Heart left ventricle (tissue), 13 donors: ENCODE results near the gene MTM1.

Source experiments
- CTCF ChIP-seq, 12 donors: fragments of 200-600 bp; sonication (generic) in 4 of 12; IDR thresholded peaks; one replicate each; pipeline versions ENCODE4 v1.5.0 to v1.8.0; 2018 to 2022; ENCODE audit warnings: antibody characterized with exemption in 12 of 12, mild to moderate bottlenecking in 5 of 12
- POLR2A ChIP-seq, 2 donors: fragments of 450-650 bp; IDR thresholded peaks; one replicate each; pipeline ENCODE4 v1.6.1; 2017; ENCODE audit warnings: antibody characterized with exemption in 2 of 2, mild to moderate bottlenecking in 2 of 2, moderate library complexity in 2 of 2
- donor health status: ischemic (EF 13 %, LVEDD 7.1; RV severe dilation, severe dysfunction).
- donor health status: DM: no; HTN: yes; CAD: no.
- donor health status: DM: no; HTN: no; CAD: no.
- donor health status: ischemic (EF 25% LVEDD 6.9; RV normal size, moderate dysfunction).
- donor health status: ischemic (EF 25% LVEDD 5.7; RV mildly dilated, moderate dysfunction).
- donor health status: ischemic (EF 35%, LVEDD 5.7; RV mildly dilated, moderate dysfunction).
- donor health status: nonischemic (EF 11% LVEDD 7.7; RV severe dilation, severe dysfunction).
- donor health status: DM: yes; HTN: yes; CAD: no.
- donor health status: PGD.
- donor health status: ischemic (EF 29% LVEDD 5.4; RV normal size, mild dysfunction).
- donor health status: nonischemic (EF 23%, LVEDD 6.1; RV moderate dilation, normal function).

GRCh38 chrX:150701377-150701776 lies 133.0 kb downstream of the MTM1 start:
- TF ChIP-seq CTCF (IDR thresholded peaks at IDR 0.05) = no peak
- no peak for TF ChIP-seq POLR2A (IDR thresholded peaks at IDR 0.05)
